H1 (cell line): ENCODE results near the gene PSMC5. TPM values are rescaled to one million over a fixed set of nuclear protein-coding genes. Genes with fewer than 3 reads are reported as not detected.

Source experiments
- CTCF ChIA-PET: fragments of 300-600 bp; sonication (Branson Sonifier 250); formaldehyde crosslinking; loops from one replicate; lab custom pipeline; 2021; ENCODE audit not compliant: partially characterized antibody; lab: Charles Lee
- POLR2A ChIA-PET: fragments of 300-600 bp; sonication (Branson Sonifier 250); formaldehyde crosslinking; loops from one replicate; lab custom pipeline; 2021; ENCODE audit warnings: inconsistent platforms; ENCODE audit not compliant: partially characterized antibody; lab: Charles Lee
- DNase-seq, 2 experiments: peaks; one replicate each; pipeline versions ENCODE4 v3.0.0 to v3.0.0-alpha.2; 2010 to 2022; ENCODE audit warnings: low spot score in 2 of 2, low read depth in 1 of 2, mixed read lengths in 1 of 2
- FAIRE-seq: peaks from 2 replicates; lab custom pipeline; 2011; peaks lifted over from hg19 to GRCh38; lab: Jason Lieb, UNC
- H2AFZ ChIP-seq: 2 replicates; pipeline ENCODE4 v1.8.1; 2012; ENCODE audit warnings: low read length, inconsistent platforms
- H2AK5ac ChIP-seq: 2 replicates; pipeline ENCODE4 v1.6.1; 2013; ENCODE audit warnings: low read depth, low read length
- H2BK120ac ChIP-seq: replicated peaks from 2 replicates; pipeline ENCODE3; 2013; ENCODE audit warnings: low read depth, low read length, inconsistent platforms
- H2BK12ac ChIP-seq: 2 replicates; pipeline ENCODE4 v1.6.1; 2013; ENCODE audit warnings: low read depth, low read length
- H2BK15ac ChIP-seq: 2 replicates; pipeline ENCODE4 v1.6.1; 2013; ENCODE audit warnings: low read length
- H2BK20ac ChIP-seq: 2 replicates; pipeline ENCODE4 v1.6.1; 2013; ENCODE audit warnings: low read length
- H2BK5ac ChIP-seq: 2 replicates; pipeline ENCODE4 v1.6.1; 2013; ENCODE audit warnings: low read depth, low read length
- H3K14ac ChIP-seq: 2 replicates; pipeline ENCODE4 v1.6.1; 2013; ENCODE audit warnings: inconsistent platforms; ENCODE audit not compliant: insufficient read length
- H3K18ac ChIP-seq: 2 replicates; pipeline ENCODE4 v1.6.1; 2013; ENCODE audit warnings: low read length; ENCODE audit errors: extremely low read depth
- H3K23ac ChIP-seq: 2 replicates; pipeline ENCODE4 v1.6.1; 2013; ENCODE audit warnings: inconsistent platforms; ENCODE audit not compliant: insufficient read length
- H3K23me2 ChIP-seq: 2 replicates; pipeline ENCODE4 v1.6.1; 2013; ENCODE audit warnings: low read depth, low read length
- H3K27ac ChIP-seq: 2 replicates; pipeline ENCODE4 v1.6.1; 2011; ENCODE audit warnings: low read depth, low read length, inconsistent platforms
- H3K27me3 ChIP-seq, 4 experiments: replicated peaks in 1 of 4; 1 replicate in 1 of 4; 2 replicates in 3 of 4; pipeline versions ENCODE4 v1.6.1 to v1.8.1; 2011 to 2013; ENCODE audit warnings: low read length in 3 of 4, mild to moderate bottlenecking in 3 of 4, inconsistent platforms in 2 of 4, mixed read lengths in 2 of 4, moderate library complexity in 1 of 4; ENCODE audit not compliant: control insufficient read depth in 3 of 4, insufficient read depth in 3 of 4; ENCODE audit errors: extremely low read depth in 1 of 4
- H3K36me3 ChIP-seq, 4 experiments: 2 replicates each; pipeline versions ENCODE4 v1.6.1 to v1.8.1; 2011 to 2013; ENCODE audit warnings: mild to moderate bottlenecking in 4 of 4, low read length in 3 of 4, moderate library complexity in 2 of 4, control low read depth in 1 of 4, inconsistent platforms in 1 of 4; ENCODE audit not compliant: insufficient read depth in 4 of 4, control insufficient read depth in 2 of 4
- H3K4ac ChIP-seq: replicated peaks from 2 replicates; pipeline ENCODE3; 2013; ENCODE audit warnings: low read length, low read depth, mixed read lengths, inconsistent platforms; ENCODE audit not compliant: insufficient read length
- H3K4me1 ChIP-seq, 4 experiments: replicated peaks in 1 of 4; 1 replicate in 1 of 4; 2 replicates in 3 of 4; pipeline versions ENCODE4 v1.6.1 to v1.8.1; 2011 to 2013; ENCODE audit warnings: low read length in 3 of 4, inconsistent platforms in 2 of 4, mixed read lengths in 1 of 4; ENCODE audit not compliant: insufficient read depth in 4 of 4, control insufficient read depth in 3 of 4
- H3K4me2 ChIP-seq, 2 experiments: 2 replicates each; pipeline versions ENCODE4 v1.6.1 to v1.8.1; 2011 to 2013; ENCODE audit warnings: low read depth in 2 of 2, low read length in 2 of 2, control low read depth in 1 of 2, inconsistent platforms in 1 of 2, mild to moderate bottlenecking in 1 of 2; ENCODE audit not compliant: insufficient read depth in 1 of 2
- H3K4me3 ChIP-seq, 4 experiments: fragments of 200-600, 300-600 bp in 1 of 4; sonication (generic), shearing (Covaris generic), sonication (Bioruptor Twin) in 1 of 4; 2 replicates each; pipeline versions ENCODE4 v1.5.1 to v1.8.1; 2011 to 2016; ENCODE audit warnings: low read length in 4 of 4, low read depth in 3 of 4, control low read depth in 2 of 4, inconsistent platforms in 2 of 4, mild to moderate bottlenecking in 2 of 4, mixed read lengths in 1 of 4, moderate library complexity in 1 of 4; ENCODE audit not compliant: insufficient read depth in 2 of 4; ENCODE audit errors: extremely low read depth in 1 of 4
- H3K56ac ChIP-seq: replicated peaks from 2 replicates; pipeline ENCODE3; 2013; ENCODE audit warnings: low read depth, mild to moderate bottlenecking, mixed read lengths, low read length, inconsistent platforms; ENCODE audit not compliant: insufficient read length
- H3K79me1 ChIP-seq: 2 replicates; pipeline ENCODE4 v1.6.1; 2013; ENCODE audit warnings: low read depth, low read length, control low read depth
- H3K79me2 ChIP-seq, 2 experiments: 2 replicates each; pipeline versions ENCODE4 v1.6.1 to v1.8.1; 2012 to 2013; ENCODE audit warnings: low read length in 2 of 2, mild to moderate bottlenecking in 2 of 2, inconsistent platforms in 1 of 2; ENCODE audit not compliant: insufficient read depth in 2 of 2, control insufficient read depth in 1 of 2
- H3K9ac ChIP-seq, 4 experiments: replicated peaks in 1 of 4; 1 replicate in 1 of 4; 2 replicates in 3 of 4; pipeline versions ENCODE4 v1.6.1 to v1.8.1; 2011 to 2013; ENCODE audit warnings: low read depth in 3 of 4, low read length in 3 of 4, control low read depth in 2 of 4, mild to moderate bottlenecking in 2 of 4, moderate library complexity in 2 of 4, inconsistent platforms in 1 of 4; ENCODE audit errors: extremely low read depth in 1 of 4
- H3K9me3 ChIP-seq, 2 experiments: 2 replicates each; pipeline versions ENCODE4 v1.6.1 to v1.8.1; 2012 to 2013; ENCODE audit warnings: mild to moderate bottlenecking in 2 of 2, moderate library complexity in 2 of 2, control low read depth in 1 of 2, inconsistent platforms in 1 of 2, low read depth in 1 of 2, low read length in 1 of 2, mixed read lengths in 1 of 2; ENCODE audit not compliant: insufficient read depth in 2 of 2
- H4K20me1 ChIP-seq, 2 experiments: replicated peaks in 1 of 2; 2 replicates each; pipeline versions ENCODE3 to v1.8.1; 2011 to 2013; ENCODE audit warnings: inconsistent platforms in 2 of 2, low read length in 2 of 2, mild to moderate bottlenecking in 1 of 2; ENCODE audit not compliant: insufficient read depth in 2 of 2, control insufficient read depth in 1 of 2
- H4K5ac ChIP-seq: 2 replicates; pipeline ENCODE4 v1.6.1; 2013; ENCODE audit warnings: low read length, low read depth, mixed read lengths, inconsistent platforms; ENCODE audit not compliant: insufficient read length
- H4K8ac ChIP-seq: 2 replicates; pipeline ENCODE4 v1.8.0; 2013; ENCODE audit warnings: mild to moderate bottlenecking, moderate library complexity, low read length, inconsistent platforms; ENCODE audit not compliant: insufficient read depth; ENCODE audit errors: extremely low read depth
- H4K91ac ChIP-seq: replicated peaks from 2 replicates; pipeline ENCODE3; 2013; ENCODE audit warnings: low read length, mixed read lengths, inconsistent platforms; ENCODE audit not compliant: insufficient read length
- ASH2L ChIP-seq: fragments of 200-600, 300-600 bp; sonication (generic); IDR thresholded peaks from one replicate; pipeline ENCODE4 v1.7.1; 2017; ENCODE audit warnings: low read length
- CBX5 ChIP-seq: fragments of 300-800, 300-1000 bp; sonication (generic); IDR thresholded peaks from 2 replicates; pipeline ENCODE4 v1.7.1; 2016; ENCODE audit warnings: antibody characterized with exemption, low read length, low read depth
- EGR1 ChIP-seq: IDR thresholded peaks from 2 replicates; pipeline ENCODE4 v1.6.1; 2011; ENCODE audit warnings: low read depth, low read length, borderline replicate concordance
- EP300 ChIP-seq, 2 experiments: IDR thresholded peaks; 1 replicate in 1 of 2; 2 replicates in 1 of 2; pipeline ENCODE4 v1.6.1; 2011 to 2012; ENCODE audit warnings: low read depth in 2 of 2, low read length in 2 of 2, mild to moderate bottlenecking in 2 of 2, borderline replicate concordance in 1 of 2, inconsistent platforms in 1 of 2, moderate library complexity in 1 of 2
- KDM4A ChIP-seq: IDR thresholded peaks from one replicate; pipeline ENCODE4 v1.7.1; 2012; ENCODE audit warnings: low read depth, mild to moderate bottlenecking, moderate library complexity, low read length, inconsistent platforms; ENCODE audit not compliant: severe bottlenecking
- POLR2A ChIP-seq, 2 experiments: IDR thresholded peaks; 1 replicate in 1 of 2; 2 replicates in 1 of 2; pipeline ENCODE4 v1.6.1; 2011; ENCODE audit warnings: low read depth in 2 of 2, low read length in 2 of 2, mild to moderate bottlenecking in 2 of 2; ENCODE audit errors: control extremely low read depth in 1 of 2
- POLR2AphosphoS5 ChIP-seq: IDR thresholded peaks from 2 replicates; pipeline ENCODE4 v1.6.1; 2011; ENCODE audit warnings: low read depth, low read length
- RFX5 ChIP-seq: IDR thresholded peaks from 2 replicates; pipeline ENCODE4 v1.6.1; 2011; ENCODE audit warnings: low read depth, low read length, improper control_type of control experiment, borderline replicate concordance
- RNF2 ChIP-seq: fragments of 200-900, 300-1000 bp; sonication (generic); IDR thresholded peaks from 2 replicates; pipeline ENCODE4 v1.7.1; 2016; ENCODE audit warnings: borderline replicate concordance, low read depth, mild to moderate bottlenecking, antibody characterized with exemption, low read length; ENCODE audit not compliant: poor library complexity, severe bottlenecking; ENCODE audit errors: missing control alignments
- TEAD4 ChIP-seq: IDR thresholded peaks from 2 replicates; pipeline ENCODE4 v1.6.1; 2012; ENCODE audit warnings: low read depth, low read length, inconsistent platforms, mixed read lengths
- WGBS, 2 experiments: shearing (Covaris generic) in 1 of 2; methylation state at CpG; one replicate each; pipeline versions ENCODE4 v1.1.6 to v1.1.7; 2013 to 2015; ENCODE audit warnings: low lambda C conversion rate in 2 of 2, mixed read lengths in 2 of 2, inconsistent platforms in 1 of 2, low coverage in 1 of 2, missing lambda C conversion rate in 1 of 2; ENCODE audit not compliant: insufficient replicate concordance in 2 of 2, insufficient coverage in 1 of 2, insufficient read length in 1 of 2; ENCODE audit errors: extremely low coverage in 1 of 2, missing lambda C conversion rate in 1 of 2; 5-methylcytosine and 5-hydroxymethylcytosine counted together
- polyA plus RNA-seq, 7 experiments: library from polyadenylated mRNA; depleted of rRNA in 3 of 7; stranded (reverse) in 5 of 7; unstranded in 2 of 7; fragments of >200 nt in 5 of 7; fragments of 200-250 nt in 2 of 7; gene quantifications; 1 replicate in 5 of 7; 2 replicates in 1 of 7; 4 replicates in 1 of 7; pipeline versions ENCODE4 v1.2.1 to v1.2.3, GENCODE V29; 2011 to 2013; ENCODE audit warnings: missing spikeins in 2 of 7, mixed read lengths in 2 of 7
- total RNA-seq: library from RNA; stranded (reverse); fragmentation: NEBNext Ultra II Directional; extraction: Animal tissue kit (Norgen Biotek cat#: 25700); gene quantifications from 2 replicates; pipeline ENCODE4 v1.2.1, GENCODE V29; 2021

PSMC5 gene
- total and polyA plus RNA-seq, 2 of the 8 experiments (the other 6 are each of a cell fraction or from before 2014, with no cell fraction given): 172 to 180 TPM

DNA sequence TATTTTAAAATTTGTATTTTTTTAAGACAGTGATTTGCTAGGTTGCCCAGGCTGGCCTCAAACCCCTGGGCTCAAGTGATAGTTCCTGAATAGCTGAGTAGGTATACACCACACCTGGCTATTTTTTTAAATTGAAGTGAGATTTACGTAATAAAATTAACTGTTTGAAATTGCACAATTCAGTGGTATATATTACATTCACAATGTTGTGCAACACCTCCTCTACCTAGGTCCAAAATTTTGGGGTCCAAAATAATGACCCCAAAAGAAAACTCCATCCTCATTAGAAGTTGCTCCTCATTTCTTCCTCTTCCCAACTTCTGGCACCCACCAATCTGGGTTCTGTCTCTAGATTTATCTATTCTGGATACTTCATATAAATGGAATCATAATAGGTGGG is 18.3 kb downstream of the PSMC5 start:
- H2BK5ac ChIP-seq: no peak overlapping the region
- H3K56ac ChIP-seq: no peak overlapping the region
- H4K91ac ChIP-seq: no peak overlapping the region
- no peak overlapping the region for H4K8ac ChIP-seq
- no peak overlapping the region for H3K27ac ChIP-seq
- no peak overlapping the region for H3K14ac ChIP-seq
- H2BK120ac ChIP-seq: no peak overlapping the region
- peaks cover 0 to 11% (median 8%) of the 10 kb centered on the region in 4 experiments; a peak in 6 of 7 replicates for H3K4me1 ChIP-seq
- peaks cover 4 to 9% of the 10 kb centered on the region in 2 experiments; a peak in 3 of 4 replicates for H3K9me3 ChIP-seq
- H3K36me3 ChIP-seq: no peaks in the 10 kb centered on the region
- no peak overlapping the region for H2BK15ac ChIP-seq
- no peak overlapping the region for H3K4me2 ChIP-seq
- DNase-seq (no peak), FAIRE-seq (no peak)
- no peak overlapping the region for H3K23ac ChIP-seq
- TF ChIP-seq POLR2A (IDR thresholded peaks at IDR 0.05; ENCODE audit: control extremely low read depth in 1 of 2, low read depth in 2 of 2, low read length in 2 of 2) (no peak), RNF2 (no peak), EGR1 (no peak), POLR2AphosphoS5 (no peak), EP300 (IDR thresholded peaks at IDR 0.05; ENCODE audit: borderline replicate concordance in 1 of 2, low read depth in 2 of 2, low read length in 2 of 2) (no peak), RFX5 (no peak), KDM4A (no peak), CBX5 (no peak), ASH2L (no peak), TEAD4 (no peak)
- peaks cover 0 to 29% (median 25%) of the 10 kb centered on the region in 4 experiments; a peak in 6 of 7 replicates for H3K27me3 ChIP-seq
- no peak overlapping the region for H3K4ac ChIP-seq
- H4K20me1 ChIP-seq: peaks cover 0 to 3% of the 10 kb centered on the region in 2 experiments
- H2AK5ac ChIP-seq: no peak overlapping the region
- H2BK12ac ChIP-seq: no peak overlapping the region
- H2BK20ac ChIP-seq: no peak overlapping the region
- H4K5ac ChIP-seq: no peak overlapping the region
- no peak overlapping the region for H2AFZ ChIP-seq
- peaks cover 6% of the 10 kb centered on the region; the same call in 1 of the 2 replicates for H3K79me1 ChIP-seq
- H3K18ac ChIP-seq: no peak overlapping the region
- ChIA-PET POLR2A (interaction anchor here (1.0 to 27.8 kb wide), 2 partner anchors 20 to 25 kb away, joined by 3 to 593 read pairs; partner anchors contain the start of genes FTSJ3 and PSMC5), CTCF (interaction anchor here (6.9 kb wide), 1 partner anchor 13 kb away, joined by 77 read pairs; no protein-coding TSS in a partner anchor)
- H3K23me2 ChIP-seq: peaks cover 10% of the 10 kb centered on the region
- H3K4me3 ChIP-seq: no peak overlapping the region
- WGBS, 2 experiments: 5% methylated on average over 1 of the region's 1 CpG; no CpG with 5 or more reads in 1 of the 2 experiments
- H3K79me2 ChIP-seq: peaks cover 10 to 15% of the 10 kb centered on the region in 2 experiments
- H3K9ac ChIP-seq: no peak overlapping the region
